ACHN (cell line): ENCODE results near the gene DNAJB12.
"Not testable (repeated sequence)": the region's sequence is repeated elsewhere in the genome, so short reads cannot be mapped to it uniquely, and the experiment has no call there.

ENCODE experiments used
- DNase-seq: peaks from one replicate; pipeline ENCODE4 v3.0.0-alpha.2; 2015
- in situ Hi-C: cut with HindIII; loops from 2 replicates; pipeline ENCODE4 v1.10.0; 2017; ENCODE audit warnings: low sequenced_read_pairs, low pct_ligation_motif_present, low pct_unique_long_range_greater_than_20kb

The DNAJB12 gene

DNA sequence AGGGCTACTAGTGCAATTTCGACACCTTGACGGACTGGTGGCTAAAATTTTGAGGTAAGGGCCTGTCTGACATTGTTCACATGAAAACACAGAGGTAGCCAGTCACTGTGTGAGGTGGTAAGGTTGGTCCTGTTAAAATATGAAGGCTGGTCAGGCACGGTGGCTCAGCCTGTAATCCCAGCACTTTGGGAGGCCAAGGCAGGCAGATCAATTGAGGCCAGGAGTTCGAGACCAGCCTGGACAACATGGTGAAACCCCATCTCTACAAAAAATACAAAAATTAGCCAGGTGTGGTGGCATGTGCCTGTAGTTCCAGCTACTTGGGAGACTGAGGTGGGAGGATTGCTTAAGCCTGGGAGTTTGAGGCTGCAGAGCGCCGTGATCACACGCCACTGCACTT is 47.0 kb downstream of the DNAJB12 start:
- DNase-seq = not testable (repeated sequence)
- in situ Hi-C loops = loop anchor here (25.0 kb wide), 1 partner anchor 195 kb away; no protein-coding TSS in a partner anchor

DNA sequence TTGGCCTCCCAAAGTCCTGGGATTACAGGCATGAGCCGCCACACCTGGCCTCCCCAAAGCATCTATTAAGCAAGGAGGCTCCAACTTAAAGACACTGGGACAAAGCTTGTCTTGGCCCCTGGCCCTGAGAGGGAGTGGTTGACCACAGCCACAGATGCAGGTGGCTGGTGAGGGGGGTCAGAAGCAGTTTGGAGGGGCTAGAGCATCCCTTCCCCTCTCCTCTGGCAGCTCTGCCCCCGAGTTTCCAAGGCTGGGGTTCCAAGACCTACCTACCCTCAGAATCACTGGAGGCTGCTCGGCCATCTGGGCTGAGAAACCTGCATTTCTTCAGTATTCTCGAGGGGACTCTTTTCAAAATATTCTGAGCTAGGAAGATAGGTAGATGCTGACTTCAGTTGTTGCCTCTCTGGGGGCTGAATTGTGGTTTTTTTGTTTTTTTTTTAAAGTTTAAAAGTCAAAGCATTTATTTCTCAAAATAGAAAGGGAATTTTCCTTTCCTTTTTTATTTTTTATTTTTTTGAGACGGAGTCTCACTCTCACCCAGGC is 48.4 kb downstream of the DNAJB12 start:
- DNase-seq = no peak
- in situ Hi-C loops = loop anchor here (25.0 kb wide), 1 partner anchor 194 kb away; no protein-coding TSS in a partner anchor

DNA sequence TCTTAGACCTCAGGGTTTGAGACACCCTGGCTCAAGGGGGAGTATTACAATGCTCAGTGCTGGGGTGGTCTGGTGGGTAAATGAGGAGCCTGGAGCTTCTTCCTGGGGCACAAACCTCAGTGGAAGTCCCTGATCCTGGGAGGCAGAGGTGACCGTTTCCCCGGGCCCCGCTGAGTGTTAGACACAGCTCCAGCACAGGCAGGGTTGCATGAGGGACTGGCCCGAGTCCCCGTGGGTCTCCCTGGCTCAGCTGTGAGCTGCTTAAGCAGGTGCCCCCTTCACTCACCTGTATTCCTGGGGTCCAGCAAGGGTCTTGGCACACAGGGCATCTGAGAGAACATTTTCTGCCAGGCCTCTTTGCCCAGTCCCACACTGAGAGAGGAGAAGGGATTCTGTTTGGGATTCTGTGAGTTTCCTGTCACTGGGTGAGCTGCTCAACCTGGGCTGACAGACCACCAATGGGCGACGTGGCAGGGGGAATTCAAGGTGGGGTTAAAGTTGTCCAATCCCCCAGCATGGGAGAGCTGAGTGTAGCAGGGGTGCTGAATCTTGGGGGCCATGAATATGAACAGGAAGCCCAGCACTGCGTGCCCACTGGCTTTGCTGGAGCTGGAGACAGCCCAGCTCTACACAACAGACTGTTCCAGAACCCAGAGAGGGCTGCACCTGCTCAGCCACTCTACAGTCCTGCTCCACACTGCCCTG is 51.1 kb downstream of the DNAJB12 start:
- no peak for DNase-seq
- in situ Hi-C loops = loop anchor here (25.0 kb wide), 1 partner anchor 191 kb away; no protein-coding TSS in a partner anchor

DNA sequence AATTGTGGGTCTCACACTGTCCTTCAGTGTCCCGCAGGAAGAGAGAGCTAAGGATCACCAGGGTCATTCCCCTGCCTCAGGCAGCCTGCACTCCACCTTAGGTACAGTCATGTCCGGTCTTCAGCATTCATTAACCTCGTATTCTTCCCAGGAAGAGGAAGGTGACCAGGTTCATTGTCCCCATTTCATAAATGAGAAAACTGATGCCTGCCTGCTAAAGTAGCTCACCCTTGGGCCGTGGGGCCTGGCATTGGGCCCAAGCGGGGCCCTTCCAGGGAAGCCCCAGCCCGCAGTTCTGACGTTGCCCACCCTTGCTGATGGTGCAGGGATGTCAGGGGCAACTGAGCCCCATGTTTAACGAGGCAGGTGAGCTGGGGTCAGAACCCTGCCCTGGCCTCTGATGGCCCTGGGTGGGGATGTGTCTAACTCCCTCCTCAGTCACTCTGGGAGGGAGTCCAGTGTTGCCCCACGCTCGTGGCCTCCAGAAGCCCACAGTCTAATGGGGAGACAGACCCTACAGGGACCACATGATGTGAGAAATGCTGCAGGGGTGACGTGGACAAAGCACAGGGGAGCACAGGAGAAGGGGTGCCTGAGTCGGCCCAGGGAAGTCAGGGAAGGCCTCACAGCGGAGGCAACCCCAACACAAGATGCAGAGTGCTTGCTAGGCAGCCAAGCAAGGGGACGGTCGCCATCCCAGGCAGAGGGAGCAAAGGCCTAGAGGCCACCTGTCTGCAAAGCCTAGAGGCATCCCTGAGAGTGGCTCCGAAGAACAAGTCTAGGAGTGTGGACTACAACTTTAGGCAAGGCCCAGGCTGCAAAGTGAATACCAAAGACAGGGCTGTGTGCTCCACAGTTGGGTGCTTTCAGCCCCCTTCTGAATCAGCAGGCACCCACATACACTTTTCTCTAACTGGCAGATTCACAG is 55.9 kb downstream of the DNAJB12 start:
- in situ Hi-C loops = no loop called here
- peak; percentile 61 for DNase-seq

DNA sequence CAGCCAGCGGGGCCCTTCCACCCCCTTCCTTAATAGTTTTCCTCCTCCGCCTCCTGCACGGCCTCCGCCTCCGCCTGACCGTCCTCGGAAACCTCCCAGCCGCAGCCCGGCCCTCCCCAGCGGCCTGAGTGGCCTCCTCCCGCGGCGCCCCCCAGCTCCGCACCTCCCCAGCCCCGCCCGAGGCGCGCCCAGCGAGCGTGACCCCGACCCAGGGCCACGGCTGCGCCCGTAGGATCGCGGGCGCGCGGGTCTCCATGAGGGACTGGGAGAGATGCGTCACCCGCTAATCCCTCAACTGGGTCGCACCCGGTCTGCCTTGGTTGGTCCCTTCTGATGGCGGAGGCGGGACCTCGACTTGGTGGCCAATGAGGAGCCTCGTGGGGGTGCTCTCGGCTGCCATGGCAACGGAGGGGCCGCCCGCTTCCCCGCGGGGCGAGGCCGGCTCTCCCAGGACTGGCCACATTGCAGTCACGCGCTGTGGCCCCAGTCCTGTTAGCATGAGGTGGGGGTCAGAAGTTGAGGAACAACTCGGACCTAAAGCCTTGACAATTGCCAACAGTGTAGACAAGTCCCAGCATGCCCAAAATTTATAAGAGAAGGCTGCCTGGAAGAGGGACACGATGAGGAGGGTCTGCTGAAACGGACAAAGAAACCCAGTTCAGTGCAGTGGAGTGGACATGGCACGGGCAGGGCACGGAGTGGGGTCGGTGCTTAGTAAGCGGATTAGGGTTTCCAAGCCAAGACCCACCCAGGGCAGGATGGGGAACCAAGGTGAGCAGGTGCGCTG is 56.7 kb downstream of the DNAJB12 start:
- in situ Hi-C loops = no loop called here
- peak; percentile 99 for DNase-seq

DNA sequence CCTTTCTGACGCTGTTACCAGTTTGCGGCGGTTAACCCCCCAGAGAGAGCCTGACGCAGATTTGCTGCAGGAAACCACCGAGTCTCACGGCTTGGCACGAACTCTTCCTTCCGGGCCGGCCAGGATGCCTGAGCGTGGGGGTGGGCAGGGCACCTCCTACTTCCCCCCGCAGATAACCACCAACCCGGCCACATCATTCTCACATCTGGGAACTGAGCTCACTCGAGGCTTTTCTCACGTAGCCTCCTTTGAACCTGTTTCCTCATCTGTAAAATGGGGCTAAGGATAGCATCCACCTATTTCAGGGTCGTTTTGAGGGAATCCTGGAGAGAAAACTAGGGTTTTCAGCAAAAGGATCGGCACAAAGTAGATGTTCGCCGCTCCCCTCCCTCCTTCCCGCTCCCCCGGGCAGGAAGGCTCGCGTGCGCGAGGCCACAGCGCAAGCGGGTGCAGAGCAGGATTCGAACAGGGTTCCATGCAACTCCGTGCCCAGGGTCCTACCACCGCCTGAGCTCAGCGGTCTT is 57.4 kb downstream of the DNAJB12 start:
- in situ Hi-C loops = no loop called here

DNA sequence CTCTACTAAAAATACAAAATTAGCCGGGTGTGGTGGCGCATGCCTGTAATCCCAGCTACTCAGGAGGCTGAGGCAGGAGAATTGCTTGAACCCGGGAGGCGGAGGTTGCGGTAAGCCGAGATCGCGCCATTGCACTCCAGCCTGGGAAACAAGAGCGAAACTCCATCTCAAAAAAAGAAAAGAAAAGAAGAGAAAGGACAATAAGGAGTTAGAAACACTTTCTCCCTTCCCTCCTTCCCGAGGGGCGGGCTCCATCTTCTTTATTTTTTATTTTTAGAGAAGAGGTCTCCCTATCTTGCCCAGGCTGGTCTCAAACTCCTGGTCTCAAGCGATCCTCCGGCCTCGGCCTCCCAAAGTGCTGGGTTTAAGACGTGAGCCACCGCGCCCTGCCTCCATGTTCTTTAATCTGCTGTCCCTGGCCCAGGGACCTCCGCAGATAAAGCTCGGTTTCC is 57.9 kb downstream of the DNAJB12 start:
- in situ Hi-C loops = not testable (repeated sequence)

More for the DNA sequence above, 57.4 kb downstream of the DNAJB12 start:
- peak; percentile 97 for DNase-seq

DNA sequence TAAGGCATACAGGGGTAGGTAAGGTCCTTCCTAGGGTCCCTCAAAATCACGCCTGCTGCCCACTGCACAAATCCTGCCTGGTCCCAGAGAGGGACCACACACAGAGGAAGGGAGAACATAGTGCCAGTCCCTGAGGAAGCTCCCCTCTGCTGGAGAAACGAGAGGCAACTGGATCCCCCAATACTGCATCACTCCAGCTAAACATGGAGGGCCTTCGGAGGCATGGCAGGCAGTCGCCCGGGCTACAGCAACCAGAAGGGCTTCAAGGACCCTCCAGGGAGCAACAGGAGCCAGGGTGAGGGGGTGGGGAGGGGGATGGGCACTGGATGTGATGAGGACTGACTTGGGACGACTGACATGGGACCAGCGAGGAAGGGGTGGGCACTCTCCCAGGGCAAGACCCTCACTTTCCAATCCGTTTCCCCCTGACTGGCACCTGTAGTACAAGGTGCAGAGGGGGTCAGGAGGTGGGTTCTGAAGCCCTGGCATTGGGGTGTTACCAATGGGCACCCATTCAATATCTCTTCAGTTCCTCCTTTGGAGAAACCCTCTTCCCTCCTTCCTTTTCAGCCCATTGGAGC is 59.3 kb downstream of the DNAJB12 start:
- no peak for DNase-seq
- in situ Hi-C loops = no loop called here

More for the DNA sequence above, 57.9 kb downstream of the DNAJB12 start:
- not testable (repeated sequence) for DNase-seq

DNA sequence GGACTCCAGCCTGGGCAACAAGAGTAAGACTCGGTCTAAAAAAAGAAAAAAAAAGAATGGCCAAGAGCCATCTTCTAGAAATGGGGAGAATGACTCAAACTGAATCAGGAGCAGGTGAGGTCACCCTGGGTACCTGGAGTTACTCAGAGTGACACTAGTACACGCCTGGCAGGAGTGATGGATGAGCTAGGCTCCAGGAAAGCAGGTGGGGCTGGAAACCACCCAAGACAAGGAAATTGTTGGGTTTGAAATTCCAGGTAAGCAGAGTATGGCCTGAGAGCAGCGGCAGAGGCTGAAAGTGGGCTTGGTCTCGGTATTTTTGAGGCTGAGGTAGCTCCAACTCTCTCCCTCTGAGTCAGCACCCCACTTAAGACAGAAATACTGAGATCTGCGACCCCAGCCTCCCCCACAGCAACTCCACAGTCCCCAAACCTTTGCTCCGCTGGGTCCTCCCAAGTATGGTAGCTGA is 62.5 kb downstream of the DNAJB12 start:
- no peak for DNase-seq

DNA sequence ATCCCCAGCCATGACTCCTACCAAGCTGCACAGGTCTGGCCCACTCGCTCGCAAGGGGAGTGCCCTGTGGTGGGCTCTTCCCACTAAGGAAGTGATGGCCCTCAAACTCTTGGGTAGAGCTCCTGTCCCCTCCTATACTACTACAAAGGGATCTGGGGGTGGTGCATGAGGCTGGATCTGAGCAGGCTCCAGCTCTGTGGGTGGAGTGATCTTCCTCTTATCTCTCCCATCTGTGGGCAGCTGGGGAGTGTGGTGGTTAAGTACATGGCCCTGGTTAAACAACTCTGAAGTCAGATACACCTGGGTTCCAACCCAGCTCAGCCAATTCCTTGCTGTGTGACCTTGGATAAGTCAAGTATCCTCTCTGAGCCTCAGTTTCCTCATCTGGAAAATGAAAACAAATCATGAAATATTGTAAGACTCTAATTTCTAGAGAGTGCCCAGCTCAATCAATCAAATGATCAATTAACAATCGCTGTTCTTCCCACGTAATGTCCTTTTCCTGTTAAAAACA is 63.6 kb downstream of the DNAJB12 start:
- in situ Hi-C loops = no loop called here
- no peak for DNase-seq

More for the DNA sequence above, 62.5 kb downstream of the DNAJB12 start:
- in situ Hi-C loops = no loop called here

DNA sequence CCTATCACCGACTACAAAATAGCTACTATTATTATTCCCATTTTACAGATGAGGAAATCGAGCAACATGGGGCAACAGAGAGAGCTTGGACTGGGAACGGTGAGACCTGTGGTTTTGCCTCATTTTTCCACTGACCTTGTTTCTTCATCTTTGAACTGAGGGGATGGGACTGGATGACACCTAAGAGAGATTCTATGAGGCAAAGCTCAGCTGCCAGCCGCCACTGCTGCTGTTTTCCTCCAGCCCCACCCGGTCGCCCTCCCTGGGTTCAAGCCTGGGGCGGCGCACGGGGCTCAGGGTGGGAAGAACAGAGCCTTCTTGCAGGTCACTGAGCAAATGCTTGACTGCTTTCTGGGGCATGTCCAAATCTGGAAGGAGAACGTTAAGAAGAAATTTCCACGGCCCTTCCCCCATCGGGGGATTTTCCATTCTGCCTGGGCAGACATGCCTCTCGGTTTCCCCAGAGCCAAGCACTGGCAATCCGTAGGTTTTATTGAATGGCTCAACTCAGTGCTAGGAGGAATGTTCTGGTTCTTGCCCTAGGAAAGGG is 68.7 kb downstream of the DNAJB12 start:
- DNase-seq = peak; percentile 27
- in situ Hi-C loops = no loop called here

DNA sequence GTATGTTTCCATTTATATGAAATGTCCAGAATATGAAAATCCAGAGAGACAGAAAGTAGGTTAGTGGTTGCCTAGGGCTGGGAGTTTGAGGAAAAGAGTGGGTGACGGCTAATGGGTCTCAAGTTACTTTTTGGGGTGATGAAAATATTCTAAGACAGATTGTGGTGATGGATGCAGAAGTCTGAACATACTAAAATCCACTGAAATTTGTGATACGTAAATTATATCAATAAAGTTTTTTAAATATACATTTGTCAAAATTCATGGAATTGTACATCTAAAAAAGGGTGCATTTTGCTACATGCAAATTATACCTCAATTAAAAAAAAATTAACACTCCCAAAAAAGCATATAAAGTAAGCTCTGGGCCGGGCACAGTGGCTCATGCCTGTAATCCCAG is 71.6 kb downstream of the DNAJB12 start:
- in situ Hi-C loops = no loop called here

More for the DNA sequence above, 71.6 kb downstream of the DNAJB12 start:
- no peak for DNase-seq
